Smooth muscle cell (in vitro differentiated cells): ENCODE measurements around the gene MUC5AC. TPM values are rescaled to one million over a fixed set of nuclear protein-coding genes. Genes with fewer than 3 reads are reported as not detected.
"Not testable (repeated sequence)": the region's sequence is repeated elsewhere in the genome, so short reads cannot be mapped to it uniquely, and the experiment has no call there.

Source experiments
- DNase-seq: peaks from one replicate; lab custom pipeline; 2025; ENCODE audit not compliant: unreplicated experiment; lab: John Stamatoyannopoulos, UW
- H2AFZ ChIP-seq: fragments of 200-600 bp; sonication (generic); 2 replicates; pipeline ENCODE4 v1.6.0; 2016; ENCODE audit warnings: antibody characterized with exemption, low read depth, mild to moderate bottlenecking
- H3F3A ChIP-seq: fragments of 200-600 bp; sonication (generic); 2 replicates; pipeline ENCODE4 v1.6.0; 2017; ENCODE audit warnings: antibody characterized with exemption, low read depth
- H3K27ac ChIP-seq: fragments of 200-600 bp; sonication (generic); 2 replicates; pipeline ENCODE4 v1.5.1; 2016; ENCODE audit warnings: low read depth, mild to moderate bottlenecking
- H3K27me3 ChIP-seq: fragments of 200-600 bp; sonication (generic); 2 replicates; pipeline ENCODE4 v1.6.1; 2016; ENCODE audit warnings: low read depth, mild to moderate bottlenecking
- H3K36me3 ChIP-seq: fragments of 200-600 bp; sonication (generic); 2 replicates; pipeline ENCODE4 v1.5.1; 2016; ENCODE audit warnings: low read depth
- H3K4me1 ChIP-seq: fragments of 200-600 bp; sonication (generic); 2 replicates; pipeline ENCODE4 v1.5.1; 2016; ENCODE audit warnings: low read depth
- H3K4me2 ChIP-seq: fragments of 200-600 bp; sonication (generic); 2 replicates; pipeline ENCODE4 v1.6.0; 2016; ENCODE audit warnings: mild to moderate bottlenecking
- H3K4me3 ChIP-seq: fragments of 200-600 bp; sonication (generic); 2 replicates; pipeline ENCODE4 v1.5.1; 2016; ENCODE audit warnings: mild to moderate bottlenecking
- H3K79me2 ChIP-seq: fragments of 200-600 bp; sonication (generic); 2 replicates; pipeline ENCODE4 v1.6.0; 2016; ENCODE audit warnings: low read depth, mild to moderate bottlenecking
- H3K9ac ChIP-seq: fragments of 200-600 bp; sonication (generic); 2 replicates; pipeline ENCODE4 v1.6.0; 2016; ENCODE audit warnings: low read depth
- H3K9me3 ChIP-seq: fragments of 200-600 bp; sonication (generic); replicated peaks from 2 replicates; pipeline ENCODE4 v1.5.1; 2016; ENCODE audit warnings: low read depth
- H4K20me1 ChIP-seq: fragments of 200-600 bp; sonication (generic); 2 replicates; pipeline ENCODE4 v1.6.0; 2016; ENCODE audit warnings: low read depth
- WGBS: methylation state at CpG from one replicate; pipeline ENCODE4 v1.1.7; 2016; ENCODE audit warnings: low lambda C conversion rate; 5-methylcytosine and 5-hydroxymethylcytosine counted together
- polyA plus RNA-seq: library from polyadenylated mRNA; unstranded; fragments of >200 nt; fragmentation: Nextera tagmentation; extraction: Ambion mirVana; gene quantifications from 2 replicates; pipeline ENCODE4 v1.2.1, GENCODE V29; 2016
- total RNA-seq: library from RNA; depleted of rRNA; stranded (reverse); fragments of >200 nt; gene quantifications from 2 replicates; pipeline ENCODE4 v1.2.3, GENCODE V29; 2014
- TF ChIP-seq, protein P1 (sequence below): fragments of 200-600 bp; sonication (generic); IDR thresholded peaks from 2 replicates; pipeline ENCODE4 v1.5.1; 2017; ENCODE audit warnings: borderline replicate concordance, mild to moderate bottlenecking, antibody characterized with exemption; ENCODE audit not compliant: insufficient read depth, poor library complexity, severe bottlenecking

The MUC5AC gene
- total and polyA plus RNA-seq, 2 experiments from 2014 or later = not detected

GRCh38 chr11:1162491-1163311 is 4.9 kb downstream of the MUC5AC start:
- Histone ChIP-seq H3F3A (no peaks in the 10 kb centered on the region), H3K4me1 (no peaks in the 10 kb centered on the region), H2AFZ (no peak overlapping the region), H3K9ac (no peak overlapping the region), H3K9me3 (no peaks in the 10 kb centered on the region), H3K79me2 (no peaks in the 10 kb centered on the region), H3K27ac (no peak overlapping the region), H3K4me2 (no peak overlapping the region), H3K27me3 (no peaks in the 10 kb centered on the region), H4K20me1 (no peaks in the 10 kb centered on the region), H3K36me3 (no peaks in the 10 kb centered on the region), H3K4me3 (no peak overlapping the region)
- DNase-seq = no peak
- 89% methylated on average over 28 of the region's 28 CpGs for WGBS
- TF ChIP-seq, protein P1, sequence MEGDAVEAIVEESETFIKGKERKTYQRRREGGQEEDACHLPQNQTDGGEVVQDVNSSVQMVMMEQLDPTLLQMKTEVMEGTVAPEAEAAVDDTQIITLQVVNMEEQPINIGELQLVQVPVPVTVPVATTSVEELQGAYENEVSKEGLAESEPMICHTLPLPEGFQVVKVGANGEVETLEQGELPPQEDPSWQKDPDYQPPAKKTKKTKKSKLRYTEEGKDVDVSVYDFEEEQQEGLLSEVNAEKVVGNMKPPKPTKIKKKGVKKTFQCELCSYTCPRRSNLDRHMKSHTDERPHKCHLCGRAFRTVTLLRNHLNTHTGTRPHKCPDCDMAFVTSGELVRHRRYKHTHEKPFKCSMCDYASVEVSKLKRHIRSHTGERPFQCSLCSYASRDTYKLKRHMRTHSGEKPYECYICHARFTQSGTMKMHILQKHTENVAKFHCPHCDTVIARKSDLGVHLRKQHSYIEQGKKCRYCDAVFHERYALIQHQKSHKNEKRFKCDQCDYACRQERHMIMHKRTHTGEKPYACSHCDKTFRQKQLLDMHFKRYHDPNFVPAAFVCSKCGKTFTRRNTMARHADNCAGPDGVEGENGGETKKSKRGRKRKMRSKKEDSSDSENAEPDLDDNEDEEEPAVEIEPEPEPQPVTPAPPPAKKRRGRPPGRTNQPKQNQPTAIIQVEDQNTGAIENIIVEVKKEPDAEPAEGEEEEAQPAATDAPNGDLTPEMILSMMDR = no peak

DNA sequence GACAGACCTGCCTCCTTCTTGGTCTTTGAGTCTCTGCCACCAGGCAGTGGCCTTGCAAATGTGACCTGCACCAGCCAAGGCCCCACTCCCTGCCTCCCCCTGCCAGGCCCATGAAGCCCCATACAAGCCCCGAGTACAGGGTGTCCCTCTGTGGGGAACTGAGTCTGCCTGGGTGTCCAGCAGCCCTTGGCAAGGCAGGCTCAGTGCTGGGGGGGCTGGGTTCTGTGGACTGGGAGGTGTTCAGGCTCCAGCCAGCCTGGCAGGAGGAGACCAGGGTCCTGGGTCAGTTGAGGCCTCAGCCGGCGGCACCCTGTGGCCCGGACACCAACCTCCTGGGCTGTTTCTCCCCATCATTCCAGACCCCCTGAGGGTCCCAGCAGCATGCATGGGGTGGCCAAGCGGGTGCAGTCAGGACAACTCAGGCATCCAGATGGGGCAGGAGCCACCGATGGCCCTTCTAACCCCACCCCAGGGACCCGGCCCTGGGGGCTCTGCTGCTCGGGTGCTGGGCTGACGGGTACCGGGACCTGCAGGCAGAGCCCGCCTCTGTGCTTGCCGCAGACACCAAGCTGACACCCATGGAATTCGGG is 5.7 kb downstream of the MUC5AC start:
- WGBS = 94% methylated on average over 12 of the region's 13 CpGs
- TF ChIP-seq, protein P1 = no peak
- no peaks in the 10 kb centered on the region for H3K79me2 ChIP-seq
- H3K4me1 ChIP-seq = no peaks in the 10 kb centered on the region
- H2AFZ ChIP-seq = no peak overlapping the region
- DNase-seq = no peak
- no peaks in the 10 kb centered on the region for H3K27me3 ChIP-seq
- no peak overlapping the region for H3K4me2 ChIP-seq
- H3F3A ChIP-seq = no peaks in the 10 kb centered on the region
- no peaks in the 10 kb centered on the region for H4K20me1 ChIP-seq
- H3K4me3 ChIP-seq = no peak overlapping the region
- no peaks in the 10 kb centered on the region for H3K36me3 ChIP-seq
- H3K9me3 ChIP-seq = no peaks in the 10 kb centered on the region
- H3K27ac ChIP-seq = no peak overlapping the region
- no peak overlapping the region for H3K9ac ChIP-seq

GRCh38 chr11:1163911-1164735 is 6.4 kb downstream of the MUC5AC start:
- H2AFZ ChIP-seq = no peak overlapping the region
- no peaks in the 10 kb centered on the region for H3K9me3 ChIP-seq
- DNase-seq = no peak
- TF ChIP-seq, protein P1 = no peak
- H3K79me2 ChIP-seq = no peaks in the 10 kb centered on the region
- H3K27me3 ChIP-seq = no peaks in the 10 kb centered on the region
- no peak overlapping the region for H3K4me3 ChIP-seq
- no peaks in the 10 kb centered on the region for H4K20me1 ChIP-seq
- H3F3A ChIP-seq = no peaks in the 10 kb centered on the region
- no peaks in the 10 kb centered on the region for H3K4me1 ChIP-seq
- no peak overlapping the region for H3K9ac ChIP-seq
- no peaks in the 10 kb centered on the region for H3K36me3 ChIP-seq
- H3K4me2 ChIP-seq = no peak overlapping the region
- no peak overlapping the region for H3K27ac ChIP-seq
- 90% methylated on average over 24 of the region's 28 CpGs for WGBS

- H3K4me1 ChIP-seq, H4K20me1 ChIP-seq, H3K9me3 ChIP-seq, H3K4me3 ChIP-seq, H3K79me2 ChIP-seq, DNase-seq, H3K36me3 ChIP-seq, H3K27ac ChIP-seq, H3K9ac ChIP-seq, H2AFZ ChIP-seq, H3K27me3 ChIP-seq, H3K4me2 ChIP-seq, H3F3A ChIP-seq: not testable (repeated sequence)
- 79% methylated on average over 9 of the region's 10 CpGs for WGBS
Observed at GRCh38 chr11:1164779-1165255, 7.1 kb downstream of the MUC5AC start.
